NB4 (cell line): ENCODE measurements around the gene SMAD5.

Source experiments
- CTCF ChIP-seq: IDR thresholded peaks from one replicate; pipeline ENCODE4 v1.5.1; 2012; ENCODE audit warnings: low read depth, low read length
- MAX ChIP-seq: IDR thresholded peaks from 2 replicates; pipeline ENCODE4 v1.6.1; 2011; ENCODE audit warnings: low read depth, low read length
- MYC ChIP-seq: IDR thresholded peaks from 2 replicates; pipeline ENCODE4 v1.6.1; 2011; ENCODE audit warnings: low read depth, low read length
- POLR2A ChIP-seq: IDR thresholded peaks from 2 replicates; pipeline ENCODE4 v1.6.1; 2011; ENCODE audit warnings: mild to moderate bottlenecking; ENCODE audit not compliant: insufficient read length; ENCODE audit errors: extremely low read depth

- TF ChIP-seq CTCF (no peak), MYC (no peak), POLR2A (no peak), MAX (no peak)
Observed at GRCh38 chr5:136199408-136199807, 66.8 kb downstream of the SMAD5 start.
